HG02870 (cell line): ENCODE results near the gene SPIC.

ENCODE experiments used
- ATAC-seq: cut with Tn5 transposase; IDR thresholded peaks from one replicate; pipeline ENCODE4 v1.9.1; 2021; ENCODE audit warnings: mild to moderate bottlenecking, moderate library complexity; ENCODE audit not compliant: unreplicated experiment

SPIC gene

DNA sequence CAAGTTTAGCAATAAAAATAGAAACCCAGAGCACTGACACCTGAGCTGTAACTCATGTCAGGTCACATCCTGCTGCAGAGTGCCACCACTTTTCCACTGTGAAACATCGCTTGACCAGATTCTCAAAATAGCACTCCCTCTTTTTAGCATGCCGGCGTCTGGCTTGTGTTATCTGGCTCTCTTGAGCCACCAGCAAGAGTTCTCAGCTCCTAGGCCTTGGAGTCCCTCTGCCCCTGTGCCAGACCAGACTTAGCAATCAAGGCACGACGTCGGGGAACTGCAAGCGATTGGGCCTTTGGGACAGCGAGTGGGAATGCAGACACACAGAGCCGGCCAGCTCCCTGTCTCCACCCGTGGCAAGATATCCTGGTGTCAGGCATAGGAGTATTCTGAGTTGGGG lies 52.5 kb downstream of the SPIC start:
- ATAC-seq: no peak

DNA sequence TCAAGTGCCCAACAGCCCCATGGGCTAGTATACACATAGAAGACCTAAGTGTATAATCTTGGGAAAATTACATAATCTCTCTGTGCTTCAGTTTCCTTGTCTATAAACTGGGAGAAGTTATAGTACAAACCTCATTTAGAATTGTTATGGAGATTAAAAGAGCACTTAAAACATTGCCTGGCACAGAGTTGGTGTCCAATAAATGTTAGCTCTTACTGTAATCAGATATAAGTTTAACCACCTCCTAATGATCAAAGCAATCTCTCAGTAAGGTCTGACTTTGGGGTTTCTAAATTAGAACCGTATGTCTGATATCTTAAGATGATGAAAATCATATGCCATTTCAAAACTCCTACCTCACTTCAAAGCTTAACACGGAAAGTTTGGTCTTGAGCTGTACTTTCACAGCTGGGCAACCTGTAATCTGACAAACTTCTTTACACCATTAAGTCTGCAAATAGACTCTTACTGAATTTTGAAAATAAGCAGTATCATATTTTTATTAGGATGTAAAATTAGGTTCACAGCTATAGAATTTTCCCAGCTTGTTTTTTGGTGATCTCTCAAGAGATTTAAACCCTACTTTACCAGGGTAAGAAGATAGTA lies 61.0 kb downstream of the SPIC start:
- no peak for ATAC-seq
